Measurements from ENCODE around the gene TBRG1. TPM values are rescaled to one million over a fixed set of nuclear protein-coding genes. Genes with fewer than 3 reads are reported as not detected.

The TBRG1 gene
- total RNA-seq, 2 experiments from 2014 or later = 39.6 to 47.4 TPM

DNA sequence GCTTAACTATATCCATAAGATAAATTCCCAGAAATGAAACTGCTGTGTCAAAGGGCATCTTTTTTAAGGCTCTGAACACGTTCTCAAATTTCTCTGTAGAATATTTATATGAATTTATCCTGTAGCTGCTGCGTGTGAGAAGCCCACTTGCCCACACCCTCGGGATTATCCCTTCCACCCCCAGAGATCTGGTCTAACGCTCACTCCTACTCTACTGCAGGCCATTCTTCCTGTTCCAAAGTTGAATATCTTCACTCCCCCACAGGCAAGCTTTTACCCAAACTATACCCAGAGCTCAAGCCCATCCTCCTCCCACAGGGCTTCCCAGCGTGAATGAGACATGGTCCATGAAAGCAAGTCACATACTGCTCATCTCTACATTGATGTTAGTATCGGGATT is 25.9 kb downstream of the TBRG1 start:
- Mint-ChIP-seq H3K27ac (no peak overlapping the region), H3K9me3 (no peaks in the 10 kb centered on the region), H3K4me3 (no peak overlapping the region), H3K36me3 (ENCODE audit: low read depth) (peaks cover 2% of the 10 kb centered on the region), H3K27me3 (no peaks in the 10 kb centered on the region), H3K4me1 (no peaks in the 10 kb centered on the region)
- CTCF ChIA-PET = interaction anchor here (0.6 to 1.6 kb wide), 2 partner anchors 23 to 131 kb away, joined by 4 read pairs; no protein-coding TSS in a partner anchor
- DNase-seq = no peak
- POLR2A ChIA-PET = no interaction called here

DNA sequence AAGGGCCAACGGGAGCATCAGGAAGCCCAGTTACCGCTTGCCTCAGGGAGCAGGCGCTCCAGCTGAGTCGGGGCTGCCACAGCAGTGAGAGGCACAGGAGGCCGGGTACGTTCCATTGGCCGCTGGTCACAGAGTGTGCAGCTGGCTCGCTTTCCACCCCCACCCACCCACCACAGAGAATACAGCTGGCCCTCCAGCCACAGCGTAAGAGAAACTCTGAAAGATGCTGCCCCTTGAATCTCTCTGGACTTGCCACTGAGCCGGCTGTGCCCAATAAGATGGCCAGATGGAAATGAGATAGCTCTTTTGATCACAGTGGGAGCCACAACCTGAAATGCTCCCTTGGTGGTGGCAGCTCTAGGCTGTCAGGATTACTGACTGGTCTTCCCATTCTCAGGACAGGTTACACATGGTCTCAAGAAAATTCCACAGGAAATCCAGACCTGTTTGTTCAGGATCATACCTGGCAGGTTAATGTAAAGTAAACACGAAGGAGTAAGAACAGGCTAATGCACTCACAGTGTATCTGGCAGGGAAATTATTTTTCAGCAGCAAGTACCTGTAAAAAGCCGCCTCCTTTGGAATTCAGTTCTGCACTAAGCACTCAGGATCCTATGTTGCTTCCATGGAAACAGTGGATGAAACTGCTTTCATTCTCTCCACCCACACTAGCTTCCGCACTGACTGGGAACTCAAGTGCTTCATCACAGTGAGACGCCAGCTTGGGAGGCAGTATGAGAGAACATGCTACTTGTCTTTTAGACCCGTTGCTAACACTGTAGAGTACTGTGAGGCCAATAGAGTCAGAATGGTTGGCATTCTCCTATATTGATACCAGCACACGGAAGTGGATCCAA is 34.3 kb downstream of the TBRG1 start:
- DNase-seq = no peak
- H3K27ac Mint-ChIP-seq = no peak overlapping the region
- POLR2A ChIA-PET = interaction anchor here (0.6 kb wide), 1 partner anchor 34 kb away, joined by 3 read pairs; no protein-coding TSS in a partner anchor
- peaks cover 2% of the 10 kb centered on the region for H3K36me3 Mint-ChIP-seq (ENCODE audit: low read depth)
- no peaks in the 10 kb centered on the region for H3K4me1 Mint-ChIP-seq
- no peaks in the 10 kb centered on the region for H3K27me3 Mint-ChIP-seq
- H3K4me3 Mint-ChIP-seq = no peak overlapping the region
- CTCF ChIA-PET = interaction anchor here (1.3 kb wide), 1 partner anchor 179 kb away, joined by 3 read pairs; no protein-coding TSS in a partner anchor
- no peaks in the 10 kb centered on the region for H3K9me3 Mint-ChIP-seq

DNA sequence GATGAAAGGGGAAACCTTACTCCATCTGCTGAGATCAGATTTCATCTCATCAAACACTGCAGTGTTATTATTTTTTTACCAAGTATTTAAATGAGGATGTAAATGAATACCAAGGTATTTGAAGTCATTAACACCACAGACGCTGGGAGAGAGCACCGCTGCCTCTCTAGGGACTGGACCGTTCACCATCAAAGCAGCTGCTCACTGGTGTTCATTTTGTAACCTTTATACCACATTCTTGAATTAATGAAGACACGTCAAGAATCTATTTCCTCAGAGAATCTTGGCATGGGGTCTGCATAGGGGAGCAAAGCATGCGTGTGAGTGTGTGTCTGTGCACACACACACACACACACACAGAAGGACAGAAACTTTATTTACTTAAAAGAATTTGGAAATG is 35.2 kb downstream of the TBRG1 start:
- Mint-ChIP-seq H3K27me3 (no peaks in the 10 kb centered on the region), H3K36me3 (ENCODE audit: low read depth) (peaks cover 2% of the 10 kb centered on the region), H3K9me3 (no peaks in the 10 kb centered on the region), H3K27ac (no peak overlapping the region), H3K4me1 (no peaks in the 10 kb centered on the region), H3K4me3 (no peak overlapping the region)
- ChIA-PET CTCF (no interaction called here), POLR2A (no interaction called here)
- no peak for DNase-seq

DNA sequence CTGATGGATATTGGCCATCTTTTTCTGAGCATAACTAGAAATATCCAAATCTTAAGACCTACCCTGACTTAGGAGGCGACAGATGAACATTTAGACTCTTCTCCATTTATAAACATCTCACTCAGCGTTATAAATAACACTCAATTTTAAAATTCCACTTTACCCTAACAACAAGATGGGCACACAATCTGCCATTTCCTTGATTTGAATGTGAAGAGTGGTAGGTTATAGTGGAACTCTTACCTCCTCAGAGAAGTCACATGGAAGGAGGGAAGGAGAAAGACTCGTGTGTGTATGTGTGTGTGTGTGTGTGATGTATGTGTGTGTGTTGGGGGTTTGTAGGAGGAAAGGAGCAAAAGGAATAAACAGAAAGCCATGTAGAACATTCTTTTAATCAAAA is 35.8 kb downstream of the TBRG1 start:
- Mint-ChIP-seq H3K9me3 (no peaks in the 10 kb centered on the region), H3K27ac (no peak overlapping the region), H3K36me3 (ENCODE audit: low read depth) (no peaks in the 10 kb centered on the region), H3K27me3 (no peaks in the 10 kb centered on the region), H3K4me1 (no peaks in the 10 kb centered on the region), H3K4me3 (no peak overlapping the region)
- no peak for DNase-seq
- POLR2A ChIA-PET = no interaction called here
- CTCF ChIA-PET = interaction anchor here (1.1 kb wide), 1 partner anchor 18 kb away, joined by 3 read pairs; no protein-coding TSS in a partner anchor

DNA sequence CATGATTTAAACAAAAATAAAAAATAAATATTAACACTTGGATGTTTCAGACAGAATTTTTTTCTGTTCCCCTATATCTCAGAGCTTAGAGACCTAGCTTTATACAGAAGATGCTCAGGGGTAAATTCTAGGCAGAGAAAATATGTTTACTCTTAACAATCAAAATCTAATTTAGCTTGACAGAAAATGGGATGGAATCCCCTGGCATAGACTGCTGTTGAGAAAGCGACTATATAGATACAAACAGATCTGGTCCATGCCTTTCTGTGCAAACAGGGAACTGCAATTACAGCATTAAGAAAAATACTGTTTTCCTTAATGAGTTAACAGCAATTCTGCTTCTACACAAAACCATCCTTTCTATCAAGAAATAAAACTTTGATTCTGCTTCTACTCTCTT is 36.3 kb downstream of the TBRG1 start:
- Mint-ChIP-seq H3K27ac (no peak overlapping the region), H3K27me3 (no peaks in the 10 kb centered on the region), H3K4me3 (no peak overlapping the region), H3K4me1 (no peaks in the 10 kb centered on the region), H3K9me3 (no peaks in the 10 kb centered on the region), H3K36me3 (ENCODE audit: low read depth) (no peaks in the 10 kb centered on the region)
- CTCF ChIA-PET = interaction anchor here (0.7 to 1.1 kb wide), 2 partner anchors 19 to 251 kb away, joined by 3 read pairs; no protein-coding TSS in a partner anchor
- POLR2A ChIA-PET = no interaction called here
- DNase-seq = no peak

DNA sequence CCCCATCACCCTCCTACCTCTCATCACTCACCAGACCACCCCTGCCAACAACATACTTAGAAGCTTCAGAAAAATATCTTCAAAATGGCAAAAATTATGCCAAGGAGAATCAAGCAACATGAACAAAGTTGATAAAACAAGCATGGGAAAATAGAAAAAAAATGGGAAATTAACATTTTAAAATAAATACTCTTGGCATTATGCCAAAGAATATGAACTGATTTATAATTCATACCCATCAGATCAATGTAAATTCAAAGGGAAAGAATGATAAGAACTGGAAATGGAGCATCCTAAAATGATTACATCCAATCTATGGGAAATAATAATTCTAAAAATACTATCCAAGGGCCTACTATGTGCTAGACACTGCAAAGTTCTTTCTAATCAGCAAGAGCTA is 38.9 kb downstream of the TBRG1 start:
- H3K4me3 Mint-ChIP-seq = no peak overlapping the region
- H3K27me3 Mint-ChIP-seq = no peaks in the 10 kb centered on the region
- no peaks in the 10 kb centered on the region for H3K36me3 Mint-ChIP-seq (ENCODE audit: low read depth)
- ChIA-PET POLR2A (no interaction called here), CTCF (no interaction called here)
- no peak overlapping the region for H3K27ac Mint-ChIP-seq
- no peaks in the 10 kb centered on the region for H3K4me1 Mint-ChIP-seq
- H3K9me3 Mint-ChIP-seq = no peaks in the 10 kb centered on the region
- DNase-seq = no peak

DNA sequence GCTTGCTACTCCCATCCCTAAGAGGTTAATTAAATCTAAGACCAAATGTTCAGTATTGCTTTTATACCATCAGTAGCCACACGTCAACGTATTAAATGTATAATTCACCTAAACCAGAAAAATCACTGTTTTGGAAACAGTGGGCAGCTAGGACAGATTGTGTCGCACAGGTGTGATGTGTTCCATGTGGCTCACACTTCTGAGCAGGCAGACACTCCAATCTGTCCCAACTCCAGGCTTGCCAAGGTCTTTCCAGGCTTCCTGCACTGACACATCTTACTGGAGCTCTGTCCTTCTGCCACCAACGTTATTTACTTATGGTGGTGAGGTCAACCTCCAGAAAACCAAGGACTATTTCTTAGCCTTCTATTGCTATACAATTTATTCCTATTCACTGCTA is 39.4 kb downstream of the TBRG1 start:
- POLR2A ChIA-PET = no interaction called here
- H3K4me3 Mint-ChIP-seq = no peak overlapping the region
- no peaks in the 10 kb centered on the region for H3K9me3 Mint-ChIP-seq
- no peak overlapping the region for H3K27ac Mint-ChIP-seq
- DNase-seq = no peak
- CTCF ChIA-PET = no interaction called here
- no peaks in the 10 kb centered on the region for H3K36me3 Mint-ChIP-seq (ENCODE audit: low read depth)
- no peaks in the 10 kb centered on the region for H3K27me3 Mint-ChIP-seq
- no peaks in the 10 kb centered on the region for H3K4me1 Mint-ChIP-seq

DNA sequence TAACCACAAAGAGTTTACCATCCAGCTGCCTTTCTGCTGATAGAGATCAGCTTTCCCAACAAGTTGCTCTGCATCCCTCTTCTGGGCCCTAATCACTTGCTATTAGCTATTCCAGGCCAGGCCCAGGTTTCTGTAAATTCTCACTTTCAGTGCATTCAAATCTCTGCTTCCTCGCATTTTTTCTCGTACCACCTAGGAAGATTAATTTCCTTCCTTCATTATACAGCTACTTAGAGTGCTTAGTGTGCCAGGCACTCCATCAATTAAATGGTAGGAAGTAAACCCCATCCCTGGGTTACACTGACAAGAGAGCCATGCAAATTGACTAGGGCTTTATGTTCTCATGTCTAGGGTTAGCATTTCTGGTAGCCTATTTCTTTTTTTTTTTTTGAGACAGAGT is 41.2 kb downstream of the TBRG1 start:
- Mint-ChIP-seq H3K27me3 (no peaks in the 10 kb centered on the region), H3K4me1 (no peaks in the 10 kb centered on the region), H3K4me3 (no peak overlapping the region), H3K9me3 (no peaks in the 10 kb centered on the region), H3K36me3 (ENCODE audit: low read depth) (no peaks in the 10 kb centered on the region), H3K27ac (no peak overlapping the region)
- ChIA-PET CTCF (interaction anchor here (0.7 to 1.9 kb wide), 4 partner anchors 9 to 174 kb away, joined by 3 to 7 read pairs (median 4); no protein-coding TSS in a partner anchor), POLR2A (no interaction called here)
- DNase-seq = no peak

DNA sequence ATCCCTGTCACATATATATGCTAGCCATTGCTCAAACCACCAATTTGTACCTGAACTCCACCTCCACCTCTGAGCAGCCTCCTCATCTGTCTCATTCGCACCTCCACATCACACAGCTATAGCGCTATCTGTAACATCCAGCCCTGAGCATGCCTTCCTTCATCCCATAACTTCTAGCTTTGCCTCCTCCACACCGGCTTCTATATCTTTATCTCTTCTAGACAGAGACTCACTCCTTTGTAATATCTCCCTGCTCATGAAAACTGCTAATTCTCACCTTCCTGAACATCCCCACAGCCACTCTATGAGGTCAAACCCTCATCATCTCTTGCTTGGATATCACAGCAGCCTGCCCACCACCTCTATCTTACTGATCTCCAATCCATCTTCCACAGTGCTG is 44.9 kb downstream of the TBRG1 start:
- Mint-ChIP-seq H3K4me1 (peaks cover 18% of the 10 kb centered on the region), H3K27me3 (no peaks in the 10 kb centered on the region), H3K9me3 (peaks cover 2% of the 10 kb centered on the region), H3K4me3 (no peak overlapping the region), H3K36me3 (ENCODE audit: low read depth) (peaks cover 4% of the 10 kb centered on the region), H3K27ac (no peak overlapping the region)
- ChIA-PET CTCF (no interaction called here), POLR2A (no interaction called here)
- DNase-seq = no peak

DNA sequence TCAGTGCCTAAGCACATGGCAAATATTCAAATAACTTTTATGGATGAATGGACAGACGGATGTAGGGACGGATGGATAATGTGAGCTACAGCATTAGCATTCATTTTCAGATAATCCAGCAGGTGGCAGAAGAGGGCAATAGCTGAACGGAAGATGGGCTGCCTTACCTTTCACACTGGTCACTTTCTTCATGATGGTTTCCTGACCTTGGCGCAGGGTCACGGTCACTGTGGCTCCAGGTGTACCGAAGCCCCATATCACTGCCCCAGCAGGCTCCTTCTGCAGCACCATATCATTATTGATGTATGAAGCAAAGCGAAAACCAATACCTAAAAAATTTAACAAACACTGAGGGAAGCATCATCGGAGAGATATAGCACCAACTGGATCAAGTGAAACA is 46.5 kb downstream of the TBRG1 start:
- POLR2A ChIA-PET = no interaction called here
- CTCF ChIA-PET = interaction anchor here (0.6 to 3.1 kb wide), 20 partner anchors 9 to 207 kb away, joined by 3 to 22 read pairs (median 5); partner anchors contain the start of gene VSIG2
- Mint-ChIP-seq H3K27me3 (no peaks in the 10 kb centered on the region), H3K9me3 (peaks cover 2% of the 10 kb centered on the region), H3K36me3 (ENCODE audit: low read depth) (peaks cover 4% of the 10 kb centered on the region), H3K4me1 (peaks cover 29% of the 10 kb centered on the region), H3K4me3 (no peak overlapping the region), H3K27ac (no peak overlapping the region)
- DNase-seq = peak; percentile 60

DNA sequence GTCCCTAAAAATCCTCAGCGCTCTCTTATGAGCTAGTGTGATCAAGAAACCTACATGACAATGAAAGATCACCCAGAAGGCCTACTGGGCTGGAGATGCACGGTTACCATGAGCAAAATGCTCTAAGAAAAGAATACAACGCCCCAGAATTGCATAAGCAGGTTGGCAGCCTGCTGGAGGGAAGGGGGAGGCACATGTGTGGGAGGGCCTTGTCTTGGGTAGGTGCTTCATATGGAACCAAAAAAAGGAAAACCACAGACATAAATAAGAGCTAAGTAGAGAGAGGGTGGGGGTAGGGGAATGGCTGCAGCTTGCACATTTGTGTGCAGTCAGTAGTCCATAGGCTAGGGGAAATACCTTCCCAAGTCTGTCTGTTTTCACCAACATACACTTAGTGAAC is 48.1 kb downstream of the TBRG1 start:
- Mint-ChIP-seq H3K27me3 (no peaks in the 10 kb centered on the region), H3K4me1 (peaks cover 40% of the 10 kb centered on the region), H3K9me3 (peaks cover 2% of the 10 kb centered on the region), H3K4me3 (peak overlapping the region; percentile 29), H3K27ac (peak overlapping the region; percentile 39), H3K36me3 (ENCODE audit: low read depth) (peaks cover 4% of the 10 kb centered on the region)
- DNase-seq = peak; percentile 65
- ChIA-PET POLR2A (no interaction called here), CTCF (interaction anchor here (0.6 to 3.1 kb wide), 8 partner anchors 71 to 296 kb away, joined by 3 to 22 read pairs (median 4); no protein-coding TSS in a partner anchor)

DNA sequence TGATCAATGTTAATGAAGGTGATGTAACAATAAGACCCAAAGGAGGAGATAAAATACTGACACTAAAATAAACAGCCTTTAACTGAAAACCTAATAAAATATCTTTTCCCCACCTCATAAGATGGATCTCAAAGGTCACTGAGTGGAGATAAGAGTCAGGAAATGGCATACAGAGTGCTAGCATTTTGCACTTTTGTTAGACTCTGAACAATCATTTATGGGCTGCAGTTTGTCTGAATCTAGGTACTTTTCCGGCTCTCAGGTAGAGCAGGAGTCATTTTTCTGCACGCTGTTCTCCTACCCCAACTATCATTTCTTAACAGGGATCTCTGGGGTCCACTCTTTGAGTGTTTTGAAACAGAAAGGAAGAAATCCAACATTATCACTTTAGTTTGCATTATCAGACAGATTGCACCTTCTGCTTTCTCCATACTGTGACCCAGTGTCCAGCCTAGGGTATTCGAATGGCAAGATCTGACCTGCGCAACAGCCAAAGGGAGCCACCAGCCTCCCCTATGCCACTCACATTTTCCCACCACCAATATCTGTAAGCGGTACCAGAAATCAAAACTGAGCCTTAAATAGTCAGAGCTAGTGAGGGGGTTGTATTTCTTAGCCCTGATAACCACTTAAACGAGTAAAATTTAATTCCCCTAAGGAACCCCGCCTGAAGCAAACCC is 50.0 kb downstream of the TBRG1 start:
- H3K36me3 Mint-ChIP-seq (ENCODE audit: low read depth) = peaks cover 4% of the 10 kb centered on the region
- H3K27me3 Mint-ChIP-seq = no peaks in the 10 kb centered on the region
- H3K4me1 Mint-ChIP-seq = peaks cover 46% of the 10 kb centered on the region
- no peak for DNase-seq
- ChIA-PET POLR2A (no interaction called here), CTCF (interaction anchor here (0.5 to 1.2 kb wide), 4 partner anchors 89 to 1704 kb away, joined by 3 to 8 read pairs (median 4); partner anchors contain the start of gene ESAM)
- peak overlapping the region; percentile 85 for H3K4me3 Mint-ChIP-seq
- peaks cover 2% of the 10 kb centered on the region for H3K9me3 Mint-ChIP-seq
- peak overlapping the region; percentile 75 for H3K27ac Mint-ChIP-seq
